HG02588 (cell line): ENCODE data around the gene PPP2R5E.

Experiments used
- ATAC-seq: cut with Tn5 transposase; IDR thresholded peaks from one replicate; pipeline ENCODE4 v1.9.1; 2021; ENCODE audit warnings: mild to moderate bottlenecking, moderate library complexity; ENCODE audit not compliant: unreplicated experiment

PPP2R5E gene

GRCh38 chr14:63474111-63474510 lies 69.1 kb downstream of the PPP2R5E start:
- no peak for ATAC-seq

GRCh38 chr14:63472986-63473788 lies 70.0 kb downstream of the PPP2R5E start:
- no peak for ATAC-seq

- peak; percentile 89 for ATAC-seq
These were observed 72.0 kb downstream of the PPP2R5E start for GRCh38 chr14:63470962-63471793.

- no peak for ATAC-seq
These were observed 74.9 kb downstream of the PPP2R5E start for GRCh38 chr14:63468294-63468693.

GRCh38 chr14:63467440-63468072 lies 75.6 kb downstream of the PPP2R5E start:
- ATAC-seq: no peak

- ATAC-seq: no peak
These were observed 77.8 kb downstream of the PPP2R5E start for GRCh38 chr14:63465347-63465746.

DNA sequence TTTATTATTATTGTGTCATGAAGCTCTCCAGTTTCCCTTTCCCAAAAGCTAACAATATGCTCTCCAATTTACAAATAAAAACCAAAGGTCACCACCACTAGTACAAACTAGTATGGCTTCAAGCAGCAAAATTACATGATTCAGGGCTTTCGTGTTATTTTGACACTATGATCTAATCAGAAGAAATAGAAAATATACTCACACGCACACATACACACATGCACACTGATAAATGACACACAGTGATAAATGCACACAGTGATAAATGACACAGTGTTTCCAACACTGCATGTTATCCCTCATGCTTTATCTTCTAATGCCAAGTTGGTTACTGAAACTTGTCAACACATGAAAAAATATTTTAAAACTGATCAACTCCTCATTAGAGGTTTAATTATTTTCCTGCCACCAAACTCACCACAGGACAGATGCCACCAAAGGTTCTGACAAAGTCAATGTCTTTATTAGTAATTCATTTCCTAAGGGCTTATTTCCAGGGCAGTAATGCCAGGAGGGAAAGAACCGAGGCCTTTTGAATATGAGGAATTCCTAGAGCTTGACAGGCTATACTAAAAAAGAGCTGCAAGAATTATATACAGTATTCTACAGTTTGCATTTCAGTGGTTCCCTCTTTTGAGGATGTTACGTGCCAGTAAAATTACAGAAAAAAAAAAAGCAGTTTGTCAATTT lies 82.4 kb downstream of the PPP2R5E start:
- no peak for ATAC-seq

- ATAC-seq: no peak
These were observed 83.4 kb downstream of the PPP2R5E start for GRCh38 chr14:63459738-63460137.

DNA sequence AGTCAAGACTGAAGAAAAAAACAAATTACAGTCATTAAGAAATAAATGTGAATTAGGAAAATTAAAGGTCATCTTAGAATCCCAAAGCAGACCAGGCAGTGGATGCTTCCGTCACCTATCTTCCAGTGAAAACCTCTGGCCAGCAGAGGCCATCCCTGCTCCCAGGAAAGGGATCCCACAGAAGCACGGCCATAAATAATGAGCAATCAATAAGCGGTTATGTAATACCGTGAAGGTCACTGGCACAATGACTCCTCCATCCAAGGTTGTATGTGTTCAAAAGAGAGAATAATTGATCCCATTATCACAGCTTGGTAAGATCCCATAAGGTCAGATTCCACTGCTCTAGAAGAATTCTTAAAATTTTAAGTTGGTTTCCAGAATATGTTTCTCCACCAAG lies 85.7 kb downstream of the PPP2R5E start:
- no peak for ATAC-seq

DNA sequence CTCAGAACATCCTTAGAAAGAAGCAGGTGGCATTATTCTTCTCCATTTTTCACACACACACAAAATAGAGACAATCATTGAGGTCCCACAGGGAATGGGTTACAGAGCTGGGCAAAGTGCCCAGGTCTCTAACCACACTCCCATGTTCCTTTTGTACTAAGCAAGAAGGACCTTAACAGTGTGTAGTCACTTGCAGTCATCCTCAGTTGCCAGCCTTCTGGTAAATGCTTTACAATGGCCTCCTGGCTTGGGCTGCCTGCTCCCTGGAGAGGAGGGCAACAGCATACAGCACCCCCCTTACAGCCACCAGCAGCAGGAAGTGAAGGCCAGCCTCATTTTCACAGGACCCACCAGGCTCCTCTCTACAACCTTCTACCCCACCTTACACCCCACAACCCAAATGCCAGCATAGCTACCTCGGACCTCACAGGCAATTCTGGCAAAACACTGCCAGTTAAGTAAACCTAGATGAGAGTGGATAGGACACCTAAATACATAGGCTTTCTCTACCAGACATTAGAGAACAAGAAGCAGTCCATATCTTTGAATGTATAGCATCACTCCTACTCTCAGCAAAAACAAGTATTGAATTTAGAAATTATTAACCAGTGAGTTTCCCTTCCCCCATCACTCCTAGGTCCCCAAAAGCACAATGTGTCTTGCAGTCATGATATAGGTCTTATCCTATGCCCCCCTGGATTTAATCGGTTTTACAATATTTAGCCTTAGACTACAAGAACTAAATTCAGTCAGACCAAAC lies 88.1 kb downstream of the PPP2R5E start:
- ATAC-seq: no peak

DNA sequence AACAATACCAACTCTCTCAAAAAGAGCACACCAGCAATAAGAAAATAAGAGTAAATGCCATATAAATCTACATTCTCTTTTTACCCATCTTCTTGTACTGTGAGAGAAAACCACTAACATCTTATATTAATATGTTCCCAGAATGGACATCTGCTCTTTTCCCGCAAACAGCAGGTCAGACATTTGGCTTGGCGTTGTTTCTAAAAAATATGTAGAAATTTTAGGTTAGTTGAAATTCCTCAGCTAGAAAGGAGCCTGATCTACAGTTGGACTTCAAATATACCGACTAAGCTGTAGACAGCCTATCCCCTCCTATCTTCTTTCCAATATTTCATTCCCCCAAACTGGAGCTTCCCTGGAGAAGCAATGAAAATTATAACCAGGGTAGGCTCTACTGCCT lies 88.7 kb downstream of the PPP2R5E start:
- ATAC-seq: no peak

DNA sequence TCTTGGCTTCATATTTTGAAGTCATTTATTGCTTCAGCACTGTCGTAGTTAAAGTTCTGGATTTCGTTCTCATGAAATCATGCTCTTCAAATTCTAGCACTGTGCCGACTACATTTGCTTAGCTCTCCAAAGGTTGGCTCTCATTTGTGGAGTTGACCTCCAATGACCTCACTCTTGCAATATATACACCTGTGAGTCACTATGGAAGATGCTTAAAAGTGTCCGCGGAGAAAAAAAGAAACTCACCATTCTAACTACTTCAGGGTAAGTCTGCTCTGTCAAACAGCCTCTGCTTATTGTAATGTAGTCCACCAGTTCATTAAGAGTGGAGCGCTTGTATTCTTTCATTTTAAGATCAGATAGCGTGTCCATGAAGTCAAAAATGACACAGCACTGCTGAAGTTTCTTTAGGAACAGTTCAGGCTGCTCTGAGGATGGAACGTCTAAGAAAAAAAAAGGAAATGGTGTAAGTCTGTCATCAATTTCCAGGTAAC lies 89.7 kb downstream of the PPP2R5E start:
- ATAC-seq: no peak

GRCh38 chr14:63452796-63453195 lies 90.4 kb downstream of the PPP2R5E start:
- ATAC-seq: no peak

DNA sequence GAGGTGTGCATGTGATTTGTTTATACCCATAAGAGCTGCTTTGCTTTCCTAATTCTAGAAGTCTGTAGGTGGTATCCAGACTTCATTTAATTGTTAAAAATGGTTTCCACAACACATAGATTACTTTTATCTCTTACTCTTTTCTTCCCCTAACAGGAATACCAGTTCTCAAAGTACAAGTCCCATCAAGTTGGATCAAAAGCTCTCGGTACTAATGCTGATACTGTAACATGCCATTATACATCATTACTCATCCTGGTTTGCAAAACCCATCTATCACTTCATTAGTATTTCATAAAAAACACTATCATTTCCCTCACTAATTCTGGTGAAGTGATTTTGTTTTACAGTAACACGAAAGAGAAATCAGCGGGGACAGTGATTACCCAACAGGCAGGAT lies 94.3 kb downstream of the PPP2R5E start:
- no peak for ATAC-seq

DNA sequence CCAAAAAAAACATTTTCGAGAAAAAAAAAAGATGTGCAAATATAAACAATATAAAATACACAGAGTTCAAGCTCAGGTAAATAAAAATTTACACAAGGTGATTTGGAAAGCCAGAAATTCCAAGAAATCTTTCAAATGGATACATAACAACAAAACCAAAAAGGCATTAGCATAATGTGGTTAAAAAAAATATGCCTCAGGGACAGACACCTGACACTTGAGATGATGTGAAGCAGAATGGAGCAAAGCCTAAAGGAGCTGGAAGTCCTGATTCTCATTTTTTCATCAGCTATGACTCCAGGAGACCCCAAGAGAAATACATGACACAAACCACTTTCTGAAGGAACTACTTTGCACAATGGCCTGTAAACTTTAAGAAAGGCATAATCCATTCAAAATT lies 98.6 kb downstream of the PPP2R5E start:
- ATAC-seq: no peak

- no peak for ATAC-seq
These were observed 99.2 kb downstream of the PPP2R5E start for GRCh38 chr14:63443988-63444387.

DNA sequence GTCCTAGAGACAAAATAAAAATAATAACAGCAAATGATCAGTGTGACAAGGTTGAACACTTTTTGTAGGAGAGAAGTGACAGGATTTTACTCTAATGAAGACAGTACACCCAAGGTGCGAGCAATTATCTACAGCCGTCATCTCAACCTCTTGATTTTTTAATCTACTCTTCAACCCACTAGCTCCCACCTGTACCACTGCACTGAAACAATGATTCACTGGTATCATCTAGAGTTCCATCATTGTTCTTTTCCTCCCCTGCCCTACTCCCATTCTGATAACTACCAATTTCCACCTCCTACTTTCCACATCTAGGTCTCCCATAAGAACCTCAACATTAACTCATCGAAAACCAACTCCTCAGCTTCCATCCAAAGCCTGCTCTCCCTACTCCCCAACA lies 99.8 kb downstream of the PPP2R5E start:
- ATAC-seq: no peak

- no peak for ATAC-seq
These were observed 105.0 kb downstream of the PPP2R5E start for GRCh38 chr14:63438065-63438757.

DNA sequence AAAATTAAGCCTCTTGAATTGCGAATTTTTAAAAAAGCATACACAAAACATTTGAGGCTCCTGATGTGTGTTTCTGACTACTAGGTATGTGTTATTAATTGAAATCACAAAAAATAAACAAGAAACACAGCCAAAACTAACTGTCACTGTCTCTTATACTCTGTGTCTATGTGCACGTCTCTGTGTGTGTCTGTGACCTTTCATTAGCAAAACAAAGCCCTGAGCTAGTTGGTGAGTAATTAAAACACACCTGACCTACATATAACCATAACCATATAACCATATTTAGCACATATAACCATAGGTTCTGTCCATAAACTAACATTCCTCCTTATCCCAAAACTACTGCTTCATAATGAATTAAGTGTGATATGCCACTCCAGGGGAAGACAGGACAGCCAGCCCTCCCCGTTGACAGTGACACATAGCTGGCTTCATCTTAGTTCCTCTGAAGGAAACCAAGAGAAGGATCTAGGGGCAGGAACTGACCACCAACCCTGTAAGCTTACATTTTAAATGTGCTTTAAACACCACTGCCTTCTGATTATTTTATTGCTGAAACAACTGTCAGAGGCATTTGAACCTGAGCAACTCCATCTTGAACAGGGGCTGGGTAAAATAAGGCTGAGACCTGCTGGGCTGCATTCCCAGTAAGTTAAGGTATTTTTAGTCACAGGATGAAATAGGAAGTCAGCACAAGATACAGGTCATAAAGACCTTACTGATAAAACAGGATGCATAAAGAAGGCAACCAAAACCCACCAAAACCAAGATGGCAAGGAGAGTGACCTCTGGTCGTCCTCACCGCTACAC lies 106.7 kb downstream of the PPP2R5E start:
- ATAC-seq: no peak
